ENCODE measurements around the gene BOD1.
"Not testable (repeated sequence)": the region's sequence is repeated elsewhere in the genome, so short reads cannot be mapped to it uniquely, and the experiment has no call there.

The BOD1 gene

GRCh38 chr5:173615884-173616576 lies 420 bp downstream of the BOD1 start:
- peak; percentile 67 for DNase-seq (ENCODE audit: low read depth)

DNA sequence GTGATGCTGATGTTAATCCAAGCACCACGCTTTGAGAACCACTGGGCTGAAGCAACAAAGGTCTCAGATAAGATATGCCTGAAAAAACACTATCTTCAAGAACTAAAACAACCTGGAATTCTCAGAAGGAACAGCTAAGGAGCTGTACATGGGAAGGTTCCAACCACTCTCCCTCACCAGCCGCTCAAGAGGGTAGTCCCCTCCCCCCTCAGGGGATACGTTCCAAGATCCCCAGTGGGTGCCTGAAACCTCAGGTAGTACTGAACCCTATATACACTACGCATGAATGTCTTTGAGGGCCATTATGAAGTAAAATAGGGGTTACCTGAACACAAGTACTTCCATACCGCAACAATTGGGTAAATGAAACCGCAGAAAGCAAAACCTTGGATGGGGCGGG lies 1.9 kb downstream of the BOD1 start:
- no peak for DNase-seq (ENCODE audit: low read depth)

GRCh38 chr5:173613433-173614159 lies 2.9 kb downstream of the BOD1 start:
- no peak for DNase-seq (ENCODE audit: low read depth)

GRCh38 chr5:173612948-173613347 lies 3.5 kb downstream of the BOD1 start:
- DNase-seq (ENCODE audit: low read depth), result no peak

- no peak for DNase-seq (ENCODE audit: low read depth)
Measured at GRCh38 chr5:173611706-173612105, 4.7 kb downstream of the BOD1 start.

DNA sequence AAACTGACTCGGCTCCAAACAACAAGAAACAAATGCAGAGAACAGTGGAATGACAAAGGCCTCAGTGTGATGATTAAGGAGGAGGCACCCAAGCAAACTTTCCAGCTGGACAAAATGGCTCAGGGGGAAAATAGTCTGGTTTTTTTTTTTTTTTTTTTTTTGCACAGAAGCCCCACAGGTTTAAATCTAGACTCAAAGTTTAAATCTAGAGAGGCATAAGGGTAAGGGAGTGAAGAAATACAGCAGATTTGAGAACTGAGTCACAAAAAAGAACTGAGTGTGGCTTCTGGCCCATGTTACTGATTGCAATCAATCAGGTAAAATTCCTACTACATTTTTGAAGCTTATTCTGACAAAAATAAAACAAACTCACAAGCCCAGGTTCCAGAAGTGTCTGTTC lies 12.3 kb downstream of the BOD1 start:
- no peak for DNase-seq (ENCODE audit: low read depth)

- peak; percentile 54 for DNase-seq (ENCODE audit: low read depth)
Measured at GRCh38 chr5:173602423-173602822, 14.0 kb downstream of the BOD1 start.

DNA sequence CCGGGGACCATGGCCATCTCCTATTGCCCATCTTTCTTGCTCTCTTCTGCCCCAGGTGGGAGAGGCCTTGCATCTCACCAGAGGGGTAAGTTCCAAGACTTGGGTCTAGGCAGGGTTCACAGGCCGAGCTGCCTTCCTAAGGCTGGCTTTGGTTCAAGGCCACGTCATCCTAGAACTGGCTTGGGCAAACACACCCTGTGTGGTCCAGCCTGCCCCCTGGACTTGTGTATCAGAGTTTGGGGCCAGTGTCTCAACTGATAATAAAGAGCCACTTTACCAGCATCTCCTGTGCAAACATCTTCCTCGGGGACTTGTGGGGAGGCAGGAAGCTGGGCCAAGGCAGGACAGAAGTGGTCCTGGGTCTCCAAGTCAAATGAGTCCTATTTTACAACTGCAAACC lies 17.8 kb downstream of the BOD1 start:
- no peak for DNase-seq (ENCODE audit: low read depth)

DNA sequence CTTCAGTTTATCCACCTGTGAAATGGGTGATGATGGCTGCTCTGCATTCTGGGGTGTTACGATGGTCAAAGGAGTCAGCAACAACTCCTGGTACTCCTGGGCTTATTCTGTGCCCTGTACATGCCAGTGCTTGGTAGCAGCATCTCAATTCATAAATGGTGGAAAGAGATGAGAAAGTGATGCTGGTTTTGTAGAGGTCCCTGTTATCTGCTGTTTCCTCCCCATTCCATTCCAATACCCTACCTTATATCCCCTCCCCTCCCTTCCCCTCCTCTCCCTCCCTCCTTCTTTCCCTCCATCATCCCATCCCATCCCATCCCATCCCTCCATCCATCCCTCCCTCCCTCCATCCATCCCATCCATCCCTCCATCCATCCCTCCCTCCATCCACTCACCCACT lies 19.1 kb downstream of the BOD1 start:
- no peak for DNase-seq (ENCODE audit: low read depth)

GRCh38 chr5:173595841-173596240 lies 20.6 kb downstream of the BOD1 start:
- no peak for DNase-seq (ENCODE audit: low read depth)

GRCh38 chr5:173594061-173594460 lies 22.4 kb downstream of the BOD1 start:
- DNase-seq (ENCODE audit: low read depth), result no peak

DNA sequence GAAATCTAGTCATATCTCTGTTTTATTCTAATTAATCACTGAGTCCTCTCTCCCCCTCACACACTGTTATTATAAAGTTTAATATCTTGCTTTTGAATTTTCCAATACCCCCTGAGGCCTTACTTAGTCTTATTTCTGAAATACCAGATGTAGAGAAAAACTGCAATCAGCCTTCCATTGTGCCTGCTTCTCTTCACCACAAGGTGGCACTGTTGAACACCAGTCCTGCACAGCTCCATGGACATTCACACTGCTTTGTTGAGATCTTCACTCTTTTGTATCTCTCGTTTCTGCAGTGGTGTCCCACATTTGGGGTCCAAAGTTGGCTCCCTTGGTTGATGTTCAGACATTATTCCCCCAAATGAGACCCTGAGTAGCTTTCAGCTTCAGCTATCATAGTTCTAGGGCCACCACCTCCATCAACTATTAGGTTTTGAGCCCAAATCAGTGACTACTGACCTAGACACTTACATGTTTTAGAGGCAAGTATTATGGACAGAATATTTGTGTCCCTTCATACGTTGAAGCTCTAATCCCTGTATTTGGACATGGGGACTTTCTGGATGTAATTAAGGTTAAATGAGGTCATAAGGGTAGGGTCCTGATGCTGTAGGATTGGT lies 24.3 kb downstream of the BOD1 start:
- no peak for DNase-seq (ENCODE audit: low read depth)

- DNase-seq (ENCODE audit: low read depth), result no peak
Measured at GRCh38 chr5:173591056-173591514, 25.4 kb downstream of the BOD1 start.

DNA sequence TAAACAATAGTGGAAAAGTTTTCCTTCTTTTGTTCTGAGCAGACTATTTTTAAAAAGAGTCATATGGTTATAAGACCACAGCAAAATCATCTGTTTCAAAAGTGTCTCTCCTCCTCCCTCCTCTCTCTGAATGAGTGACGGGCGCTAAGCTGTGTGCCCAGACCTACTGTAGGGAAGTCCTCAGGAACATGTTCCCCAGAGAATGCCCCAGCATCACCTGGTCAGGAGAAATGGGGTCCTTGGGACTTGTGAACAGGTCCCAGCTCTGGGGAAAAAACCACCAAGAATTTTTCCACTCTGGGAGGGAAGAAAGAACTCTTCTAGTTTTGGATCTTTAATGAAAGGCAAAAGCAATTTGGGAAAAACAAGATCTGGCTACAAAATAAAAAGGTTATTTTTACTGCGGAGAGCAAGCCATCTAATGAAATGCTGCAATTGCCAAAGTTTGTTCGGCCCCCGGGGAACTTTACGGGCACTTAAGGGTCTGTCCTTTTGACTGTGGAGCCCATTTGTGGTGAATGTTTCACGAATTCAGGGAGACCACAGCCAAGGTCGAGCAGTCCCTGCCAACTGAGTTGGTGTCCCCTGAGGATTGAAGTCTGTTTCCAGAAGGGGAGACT lies 25.9 kb downstream of the BOD1 start:
- DNase-seq (ENCODE audit: low read depth), result no peak

DNA sequence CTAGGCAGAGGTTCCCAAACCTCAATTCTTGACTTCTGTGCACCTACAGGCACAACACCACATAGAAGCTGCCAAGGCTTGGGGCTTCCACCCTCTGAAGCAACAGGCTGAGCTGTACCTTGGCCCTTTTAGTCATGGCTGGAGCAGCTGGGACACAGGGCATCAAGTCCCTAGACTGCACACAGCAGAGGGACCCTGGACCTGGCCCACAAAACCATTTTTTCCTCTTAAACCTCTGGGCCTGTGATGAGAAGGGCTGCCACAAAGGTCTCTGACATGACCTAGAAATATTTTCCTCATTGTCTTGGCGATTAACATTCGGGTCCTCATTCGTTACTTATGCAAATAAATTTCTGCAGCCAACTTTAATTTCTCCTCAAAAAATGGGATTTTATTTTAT lies 30.3 kb downstream of the BOD1 start:
- DNase-seq (ENCODE audit: low read depth), result not testable (repeated sequence)

DNA sequence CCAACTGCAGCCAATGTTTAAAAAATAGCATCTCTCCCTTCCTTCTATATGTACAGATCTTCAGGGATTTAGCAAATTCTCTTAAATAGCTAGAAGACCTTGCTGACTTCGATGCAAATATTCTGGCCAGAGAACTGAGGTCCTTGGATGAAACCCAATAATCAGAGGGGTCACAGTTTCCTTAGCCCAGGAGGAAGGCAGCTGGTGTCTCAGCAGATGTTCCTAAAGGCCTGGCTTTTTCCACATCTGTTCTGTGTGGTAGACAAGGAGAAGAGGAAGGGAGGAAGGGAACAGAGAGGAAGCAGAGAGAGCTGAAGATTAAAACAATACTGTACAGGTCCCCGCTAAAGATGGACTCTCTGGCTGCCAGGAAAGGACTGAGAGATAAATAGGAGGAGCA lies 33.1 kb downstream of the BOD1 start:
- no peak for DNase-seq (ENCODE audit: low read depth)

DNA sequence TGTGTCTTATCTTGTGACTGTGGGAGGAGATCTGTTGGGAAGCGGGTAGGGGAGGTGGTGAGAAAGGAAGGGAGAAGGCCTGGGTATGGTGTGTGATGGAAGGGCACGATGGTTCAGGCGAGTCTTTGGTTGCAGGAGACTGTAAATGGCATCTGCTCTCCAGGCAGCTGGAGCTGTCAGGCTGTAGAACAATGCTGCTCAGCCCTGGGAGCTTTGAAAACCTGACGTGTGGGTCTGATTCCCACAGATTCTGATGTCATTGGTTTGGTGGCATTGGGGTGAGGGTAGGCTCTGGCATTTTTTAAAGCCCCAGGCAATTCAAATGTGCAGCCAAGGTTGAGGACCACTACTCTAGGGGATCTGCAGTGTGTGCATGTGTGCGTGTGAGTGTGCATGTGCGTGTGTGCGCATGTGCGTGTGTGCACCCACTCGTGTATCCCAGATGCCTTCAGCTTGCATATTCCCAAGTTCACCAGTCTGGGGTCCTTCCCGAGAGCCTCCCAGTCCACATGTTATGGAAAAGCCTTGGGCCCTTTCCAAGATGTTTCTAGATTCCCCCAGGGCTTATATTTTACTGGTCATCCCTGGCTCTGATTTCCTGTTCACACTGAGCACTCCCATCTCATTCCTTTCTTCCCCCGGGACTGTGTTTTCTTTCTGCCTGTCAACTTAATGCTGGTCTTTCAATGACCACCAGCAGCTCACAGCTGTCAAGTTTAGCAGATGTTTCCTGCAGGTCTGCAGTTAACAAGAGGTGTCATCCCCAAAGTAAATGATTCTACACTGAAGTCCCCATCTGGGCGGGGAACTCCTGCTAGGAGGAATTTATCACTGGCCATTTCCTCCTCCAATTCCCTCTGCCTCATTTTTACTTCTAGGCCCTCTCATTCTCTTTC lies 34.0 kb downstream of the BOD1 start:
- no peak for DNase-seq (ENCODE audit: low read depth)

GRCh38 chr5:173581408-173582215 lies 34.8 kb downstream of the BOD1 start:
- DNase-seq (ENCODE audit: low read depth), result no peak

- DNase-seq (ENCODE audit: low read depth), result no peak
Measured at GRCh38 chr5:173578947-173579615, 37.4 kb downstream of the BOD1 start.

GRCh38 chr5:173577817-173578216 lies 38.6 kb downstream of the BOD1 start:
- no peak for DNase-seq (ENCODE audit: low read depth)

All from stromal cell of bone marrow (primary cell).